GDM1 (cell line): ENCODE results near the gene AZU1.
"Not testable (repeated sequence)": the region's sequence is repeated elsewhere in the genome, so short reads cannot be mapped to it uniquely, and the experiment has no call there.

ENCODE experiments used
- DNase-seq: peaks from one replicate; lab custom pipeline; 2025; lab: John Stamatoyannopoulos, UW

The AZU1 gene

DNA sequence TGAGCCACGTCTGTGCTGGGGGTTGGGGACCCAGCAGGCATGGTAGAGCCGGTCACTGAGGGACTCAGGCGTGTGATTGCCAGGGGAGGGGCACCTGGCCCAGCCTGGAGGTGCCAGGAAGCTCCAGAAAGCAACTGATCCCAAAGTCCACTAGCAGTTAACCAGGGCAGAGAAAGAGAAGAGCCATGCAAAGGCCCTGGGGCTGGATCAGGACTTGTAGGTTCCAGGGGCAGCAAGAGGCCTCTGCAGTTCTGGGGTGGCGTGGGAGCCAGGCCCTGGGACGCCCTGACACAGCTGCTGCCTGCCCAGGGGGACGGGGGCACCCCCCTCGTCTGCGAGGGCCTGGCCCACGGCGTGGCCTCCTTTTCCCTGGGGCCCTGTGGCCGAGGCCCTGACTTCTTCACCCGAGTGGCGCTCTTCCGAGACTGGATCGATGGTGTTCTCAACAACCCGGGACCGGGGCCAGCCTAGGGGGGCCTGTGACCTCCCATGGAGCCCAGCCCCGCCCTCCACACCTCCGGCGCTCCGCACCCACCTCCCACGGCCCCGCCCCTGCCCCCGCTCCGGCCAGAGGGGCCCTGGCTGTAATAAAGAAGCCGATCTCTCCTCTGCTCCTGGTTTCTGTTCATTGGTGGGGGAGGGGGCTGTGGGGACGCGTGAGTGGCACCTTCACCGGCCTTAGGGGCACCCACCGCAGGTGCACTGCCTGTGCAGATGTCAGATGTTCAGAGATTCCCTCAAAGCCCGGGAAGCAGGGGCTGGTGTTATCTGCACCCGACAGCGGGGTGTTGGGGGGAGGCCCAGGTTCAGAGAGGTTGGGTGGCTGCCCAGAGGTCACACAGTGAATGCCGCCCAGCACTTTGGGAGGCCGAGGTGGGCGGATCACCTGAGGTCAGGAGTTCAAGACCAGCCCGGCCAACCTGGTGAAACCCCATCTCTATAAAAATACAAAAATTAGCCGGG is 4.1 kb downstream of the AZU1 start:
- no peak for DNase-seq

DNA sequence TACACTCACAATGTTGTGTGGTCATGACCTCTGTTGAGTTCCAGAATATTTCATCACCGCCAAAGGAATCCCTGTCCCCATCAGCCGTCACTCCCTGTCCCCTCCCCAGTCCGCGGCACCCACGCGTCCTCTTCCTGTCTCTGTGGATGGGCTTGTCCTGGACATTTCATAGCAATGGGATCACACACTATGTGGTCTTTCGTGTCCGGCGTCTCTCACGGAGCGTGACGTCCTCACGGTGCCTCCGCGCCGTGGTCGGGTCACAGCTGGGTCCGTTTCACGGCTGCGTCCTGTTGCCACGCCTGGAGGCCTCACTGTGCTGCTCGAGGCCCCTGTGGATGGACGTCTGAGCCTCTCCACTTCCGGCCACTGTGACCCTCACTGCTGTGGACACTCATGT is 6.6 kb downstream of the AZU1 start:
- no peak for DNase-seq

GRCh38 chr19:835210-835810 is 7.7 kb downstream of the AZU1 start:
- DNase-seq = no peak

DNA sequence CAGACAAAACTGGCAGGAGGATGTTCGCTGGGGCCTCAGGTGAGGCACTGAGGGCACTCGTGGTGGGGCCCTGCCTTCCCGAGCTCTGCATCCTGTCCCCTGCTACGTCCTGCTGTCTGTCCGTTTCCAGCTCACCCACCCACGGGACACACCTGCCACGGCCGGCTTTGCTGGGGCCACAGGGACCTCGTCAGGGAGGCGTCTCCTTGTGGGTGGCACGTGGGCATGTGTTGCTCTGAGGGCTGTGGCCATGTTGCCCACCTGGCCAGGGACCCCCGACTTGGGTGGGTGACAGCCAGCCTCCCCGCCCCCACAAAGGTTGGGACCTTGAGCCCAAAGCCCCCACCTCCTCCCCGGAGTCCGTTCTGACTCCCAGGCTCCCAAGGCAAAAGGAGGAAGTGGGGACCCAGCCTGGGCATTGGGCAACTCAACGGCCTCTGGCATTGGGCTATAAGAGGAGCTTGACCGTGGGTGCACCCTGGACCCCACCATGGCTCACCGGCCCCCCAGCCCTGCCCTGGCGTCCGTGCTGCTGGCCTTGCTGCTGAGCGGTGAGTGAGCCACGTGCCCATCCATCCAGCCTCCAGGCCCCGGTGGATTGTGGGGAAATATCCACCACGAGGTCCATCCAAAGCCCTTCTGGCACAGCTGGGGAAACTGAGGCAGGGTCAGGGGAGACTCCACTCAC is 13.0 kb downstream of the AZU1 start, which contains the start of gene PRTN3:
Gene PRTN3 (plus strand): TSS at position 481 of the 688 bp plus-strand sequence. CDS start 10 bp downstream, at position 491.
- no peak for DNase-seq

GRCh38 chr19:842802-843179 is 15.2 kb downstream of the AZU1 start:
- not testable (repeated sequence) for DNase-seq

DNA sequence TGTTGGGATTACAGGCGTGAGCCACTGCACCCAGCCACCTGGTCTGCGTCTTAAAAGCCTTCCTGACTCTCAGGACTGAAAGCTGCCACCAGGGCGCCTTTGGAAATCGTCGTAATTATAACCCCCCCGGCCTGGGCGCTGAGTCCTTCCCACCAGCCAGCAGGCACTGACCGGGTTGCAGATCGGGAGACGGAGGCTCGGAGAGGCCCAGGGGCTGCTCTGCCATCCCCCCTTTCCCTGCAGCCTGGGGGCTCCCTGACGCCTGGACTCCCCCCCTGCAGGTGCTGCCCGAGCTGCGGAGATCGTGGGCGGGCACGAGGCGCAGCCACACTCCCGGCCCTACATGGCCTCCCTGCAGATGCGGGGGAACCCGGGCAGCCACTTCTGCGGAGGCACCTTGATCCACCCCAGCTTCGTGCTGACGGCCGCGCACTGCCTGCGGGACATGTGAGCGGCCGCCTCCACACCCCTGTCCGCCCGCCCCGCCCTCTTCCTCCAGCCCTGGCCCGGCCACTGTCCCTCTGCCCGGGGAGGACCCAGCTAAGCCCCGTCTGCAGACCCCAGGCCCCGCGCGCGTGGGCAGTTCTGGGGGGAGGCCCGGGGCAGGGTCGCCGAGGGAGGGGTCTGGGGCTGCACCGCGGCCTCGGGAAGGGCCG is 15.7 kb downstream of the AZU1 start:
- DNase-seq = no peak

GRCh38 chr19:843836-844545 is 16.4 kb downstream of the AZU1 start:
- no peak for DNase-seq

DNA sequence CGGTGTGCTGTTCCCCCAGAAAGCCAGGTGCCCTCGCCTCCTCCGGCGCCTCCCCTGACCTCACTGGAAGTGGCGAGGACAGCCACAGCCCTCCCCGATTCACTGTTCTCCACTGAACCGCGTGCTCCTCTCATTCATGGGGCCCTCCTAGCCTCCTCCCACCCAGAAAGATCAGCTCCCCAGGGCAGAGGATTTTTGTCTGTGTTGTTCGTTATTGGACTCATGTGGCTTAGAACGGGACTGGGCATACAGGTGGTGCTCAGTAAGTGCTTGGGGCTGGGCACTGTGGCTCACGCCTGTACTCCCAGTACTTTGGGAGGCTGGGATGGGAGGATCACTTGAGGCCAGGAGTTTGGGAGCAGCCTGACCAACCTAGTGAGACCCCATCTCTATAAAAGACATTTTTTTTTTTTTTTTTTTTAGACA is 16.9 kb downstream of the AZU1 start:
- DNase-seq = no peak

DNA sequence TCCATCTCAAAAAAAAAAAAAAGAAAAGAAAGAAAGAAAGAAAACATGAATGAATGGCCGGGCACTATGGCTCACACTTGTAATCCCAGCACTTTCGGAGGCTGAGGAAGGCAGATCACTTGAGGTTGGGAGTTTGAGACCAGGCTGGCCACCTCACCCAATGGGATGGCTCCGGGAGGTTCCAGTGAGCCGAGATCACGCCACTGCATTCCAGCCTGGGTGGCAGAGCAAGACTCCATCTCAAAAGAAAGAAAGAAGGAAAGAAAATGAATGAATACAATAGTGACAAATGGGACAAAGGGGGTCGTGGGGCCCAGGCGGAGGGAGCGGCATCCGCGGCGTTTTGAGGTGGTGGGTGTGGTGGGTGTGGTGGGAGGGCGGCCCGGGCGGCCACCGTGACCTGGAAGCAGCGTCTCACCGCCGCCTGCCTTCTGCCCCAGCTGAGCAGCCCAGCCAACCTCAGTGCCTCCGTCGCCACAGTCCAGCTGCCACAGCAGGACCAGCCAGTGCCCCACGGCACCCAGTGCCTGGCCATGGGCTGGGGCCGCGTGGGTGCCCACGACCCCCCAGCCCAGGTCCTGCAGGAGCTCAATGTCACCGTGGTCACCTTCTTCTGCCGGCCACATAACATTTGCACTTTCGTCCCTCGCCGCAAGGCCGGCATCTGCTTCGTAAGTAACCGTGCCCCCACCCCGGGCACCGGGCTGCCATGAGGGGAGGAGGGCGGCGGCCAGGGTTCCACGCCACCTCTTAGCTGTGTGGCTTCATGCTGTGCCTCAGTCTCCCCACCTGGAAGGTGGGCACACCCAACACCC is 18.3 kb downstream of the AZU1 start:
- DNase-seq = no peak

- no peak for DNase-seq
Observed at GRCh38 chr19:848386-848921, 20.8 kb downstream of the AZU1 start.

- not testable (repeated sequence) for DNase-seq
Observed at GRCh38 chr19:849195-849594, 21.6 kb downstream of the AZU1 start.

- no peak for DNase-seq
Observed at GRCh38 chr19:850221-850978, 22.8 kb downstream of the AZU1 start.

DNA sequence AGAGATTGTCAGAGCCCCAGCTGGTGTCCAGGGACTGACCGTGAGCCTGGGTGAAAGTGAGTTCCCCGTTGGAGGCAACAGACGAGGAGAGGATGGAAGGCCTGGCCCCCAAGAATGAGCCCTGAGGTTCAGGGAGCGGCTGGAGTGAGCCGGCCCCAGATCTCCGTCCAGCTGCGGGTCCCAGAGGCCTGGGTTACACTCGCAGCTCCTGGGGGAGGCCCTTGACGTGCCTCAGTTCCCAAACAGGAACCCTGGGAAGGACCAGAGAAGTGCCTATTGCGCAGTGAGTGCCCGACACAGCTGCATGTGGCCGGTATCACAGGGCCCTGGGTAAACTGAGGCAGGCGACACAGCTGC is 23.3 kb downstream of the AZU1 start:
- no peak for DNase-seq

GRCh38 chr19:852136-853013 is 24.7 kb downstream of the AZU1 start, which contains the start of gene ELANE:
ELANE (plus strand) TSS chr19:852303; CDS start chr19:852329, 26 bp downstream.
- DNase-seq = no peak

DNA sequence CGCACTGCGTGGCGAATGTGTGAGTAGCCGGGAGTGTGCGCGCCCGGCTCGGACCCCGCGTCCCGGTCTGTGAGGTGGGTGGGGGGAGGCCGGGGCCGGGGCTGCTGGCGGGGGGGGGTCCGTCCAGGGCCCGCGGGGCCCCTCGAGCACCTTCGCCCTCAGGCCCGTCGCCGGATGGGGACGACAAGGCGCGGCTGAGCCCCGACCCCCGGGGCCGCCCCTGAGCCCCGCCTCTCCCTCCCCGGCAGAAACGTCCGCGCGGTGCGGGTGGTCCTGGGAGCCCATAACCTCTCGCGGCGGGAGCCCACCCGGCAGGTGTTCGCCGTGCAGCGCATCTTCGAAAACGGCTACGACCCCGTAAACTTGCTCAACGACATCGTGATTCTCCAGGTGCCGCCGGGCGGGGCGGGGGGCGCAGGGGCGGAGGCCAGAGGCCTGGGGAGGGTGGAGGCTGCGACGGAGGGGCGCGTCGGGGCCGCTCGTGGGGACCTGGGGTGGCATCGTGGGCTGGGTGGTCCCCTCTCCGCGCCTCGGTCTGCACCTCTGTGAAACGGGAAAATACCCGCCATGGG is 25.5 kb downstream of the AZU1 start:
- DNase-seq = no peak

- not testable (repeated sequence) for DNase-seq
Observed at GRCh38 chr19:853614-854220, 26.1 kb downstream of the AZU1 start.

- DNase-seq = no peak
Observed at GRCh38 chr19:854549-854948, 26.9 kb downstream of the AZU1 start.

GRCh38 chr19:855142-855541 is 27.5 kb downstream of the AZU1 start:
- DNase-seq = no peak
